K562 (cell line): ENCODE data around the gene CYP21A2. TPM values are rescaled to one million over a fixed set of nuclear protein-coding genes. Genes with fewer than 3 reads are reported as not detected.

Experiments
- ATAC-seq: fragments of 200-7000 bp; cut with Tn5 transposase; 3 replicates; pipeline ENCODE4 v1.9.1; 2020; ENCODE audit warnings: moderate library complexity
- BruUV-seq: library from RNA; stranded (reverse); fragments of 400-500 nt; replicated peaks from 2 replicates; lab custom pipeline; 2021; lab: Mats Ljungman, UMichigan
- CTCF ChIA-PET: fragments of 300-600 bp; formaldehyde crosslinking; extraction: SDS; loops from one replicate; lab custom pipeline; 2021; ENCODE audit warnings: low intra/inter-chr PET ratio; lab: Yijun Ruan, JAX
- POLR2A ChIA-PET: fragments of 300-600, 350-650 bp; sonication (Branson Sonifier 250); formaldehyde crosslinking; extraction: SDS; loops from one replicate; lab custom pipeline; 2021; ENCODE audit warnings: antibody characterized with exemption, inconsistent platforms; lab: Yijun Ruan, JAX
- DNase-seq, 4 experiments: peaks; one replicate each; pipeline versions ENCODE4 v3.0.0 to v3.0.0-alpha.2; 2011 to 2018; ENCODE audit warnings: low spot score in 3 of 4, mixed read lengths in 3 of 4; ENCODE audit errors: extremely low read depth in 1 of 4
- FAIRE-seq: peaks from 2 replicates; lab custom pipeline; 2011; peaks lifted over from hg19 to GRCh38; lab: Jason Lieb, UNC
- H2AFZ ChIP-seq: 2 replicates; pipeline ENCODE4 v1.6.0; 2011; ENCODE audit warnings: low read depth, low read length, control low read depth, inconsistent platforms
- H3K27ac ChIP-seq: fragments of 200-600 bp; 3 replicates; pipeline ENCODE4 v1.8.0; 2011; ENCODE audit warnings: low read depth, mild to moderate bottlenecking, control low read depth, inconsistent platforms, low read length, moderate library complexity, mixed read lengths; ENCODE audit errors: extremely low read depth
- H3K27me3 ChIP-seq, 2 experiments: fragments of 300-600 bp in 1 of 2; 2 replicates in 1 of 2; 3 replicates in 1 of 2; pipeline versions ENCODE4 v1.6.0 to v1.8.0; 2011; ENCODE audit warnings: inconsistent platforms in 2 of 2, low read length in 2 of 2, mild to moderate bottlenecking in 1 of 2, mixed read lengths in 1 of 2, moderate library complexity in 1 of 2; ENCODE audit not compliant: control insufficient read depth in 2 of 2, insufficient read depth in 2 of 2
- H3K36me3 ChIP-seq: fragments of 300-600 bp; 3 replicates; pipeline ENCODE4 v1.8.0; 2011; ENCODE audit warnings: mild to moderate bottlenecking, low read length, inconsistent platforms; ENCODE audit not compliant: control insufficient read depth, insufficient read depth
- H3K4me1 ChIP-seq, 2 experiments: fragments of 200-600 bp in 1 of 2; replicated peaks in 1 of 2; 2 replicates in 1 of 2; 3 replicates in 1 of 2; pipeline versions ENCODE4 v1.5.1 to v1.8.0; 2011; ENCODE audit warnings: inconsistent platforms in 2 of 2, low read length in 2 of 2, mild to moderate bottlenecking in 1 of 2, mixed read lengths in 1 of 2, moderate library complexity in 1 of 2; ENCODE audit not compliant: control insufficient read depth in 2 of 2, insufficient read depth in 2 of 2
- H3K4me2 ChIP-seq: 2 replicates; pipeline ENCODE4 v1.6.1; 2011; ENCODE audit warnings: low read length, control low read depth, inconsistent platforms, mixed read lengths; ENCODE audit not compliant: insufficient read depth
- H3K4me3 ChIP-seq: fragments of 200-600 bp; sonication (generic), shearing (Covaris generic); 2 replicates; pipeline ENCODE4 v1.5.1; 2016; ENCODE audit warnings: control low read depth, inconsistent platforms
- H3K79me2 ChIP-seq: fragments of 200-600 bp; 3 replicates; pipeline ENCODE4 v1.8.0; 2011; ENCODE audit warnings: low read length, inconsistent platforms; ENCODE audit not compliant: control insufficient read depth, insufficient read depth
- H3K9ac ChIP-seq, 2 experiments: 2 replicates each; pipeline versions ENCODE4 v1.6.0 to v1.6.1; 2011; ENCODE audit warnings: low read depth in 2 of 2, low read length in 2 of 2, control low read depth in 1 of 2, inconsistent platforms in 1 of 2, mild to moderate bottlenecking in 1 of 2, mixed read lengths in 1 of 2; ENCODE audit not compliant: insufficient read depth in 1 of 2
- H3K9me1 ChIP-seq: one replicate; pipeline ENCODE4 v1.6.0; 2011; ENCODE audit warnings: inconsistent platforms, mild to moderate bottlenecking, low read length, moderate library complexity; ENCODE audit not compliant: control insufficient read depth, insufficient read depth
- H3K9me3 ChIP-seq: replicated peaks from 2 replicates; pipeline ENCODE4 v1.5.1; 2011; ENCODE audit warnings: low read depth, low read length, inconsistent platforms; ENCODE audit not compliant: control insufficient read depth, insufficient read depth
- H4K20me1 ChIP-seq: replicated peaks from 2 replicates; pipeline ENCODE4 v1.6.1; 2011; ENCODE audit warnings: low read length, inconsistent platforms, mixed read lengths; ENCODE audit not compliant: control insufficient read depth, insufficient read depth
- BCOR ChIP-seq: fragments of 450-650 bp; IDR thresholded peaks from 2 replicates; pipeline ENCODE4 v1.6.1; 2016
- BDP1 ChIP-seq: IDR thresholded peaks from 3 replicates; pipeline ENCODE4 v1.6.1; 2011; ENCODE audit not compliant: insufficient read length, insufficient read depth
- CREB3 ChIP-seq: fragments of 450-650 bp; conservative IDR thresholded peaks from 2 replicates; pipeline ENCODE4 v1.6.1; 2016; ENCODE audit warnings: missing genetic modification characterization, low read depth, mild to moderate bottlenecking, missing compliant biosample characterization, moderate library complexity
- DACH1 ChIP-seq: fragments of 450-650 bp; IDR thresholded peaks from 2 replicates; pipeline ENCODE4 v1.6.1; 2018; ENCODE audit not compliant: partially characterized antibody
- HMBOX1 ChIP-seq: sonication (generic); IDR thresholded peaks from 2 replicates; pipeline ENCODE4 v1.6.1; 2016
- NONO ChIP-seq, 2 experiments: fragments of 200-400 bp in 1 of 2; fragments of 450-650 bp in 1 of 2; formaldehyde crosslinking in 1 of 2; IDR thresholded peaks; 2 replicates each; pipeline ENCODE4 v1.6.1; 2017; ENCODE audit warnings: low read depth in 2 of 2, mild to moderate bottlenecking in 2 of 2, moderate library complexity in 2 of 2, low read length in 1 of 2
- PKNOX1 ChIP-seq: fragments of 450-650 bp; IDR thresholded peaks from 2 replicates; pipeline ENCODE4 v1.6.1; 2016
- SMARCA5 ChIP-seq: fragments of 450-650 bp; IDR thresholded peaks from 2 replicates; pipeline ENCODE4 v1.6.1; 2016
- ZFP36 ChIP-seq: fragments of 150-350 bp; IDR thresholded peaks from 2 replicates; pipeline ENCODE4 v1.6.1; 2018; ENCODE audit warnings: low read length, low read depth; ENCODE audit not compliant: partially characterized antibody
- ZNF217 ChIP-seq: sonication (generic); formaldehyde crosslinking; IDR thresholded peaks from 2 replicates; pipeline ENCODE4 v1.8.0; 2022; ENCODE audit warnings: mild to moderate bottlenecking, missing genetic modification reagents
- WGBS: fragments of 100-300 bp; shearing (Covaris generic); methylation state at CpG from one replicate; pipeline ENCODE4 v1.1.6; 2016; ENCODE audit warnings: low coverage, mixed read lengths; ENCODE audit not compliant: insufficient coverage; ENCODE audit errors: missing lambda C conversion rate; 5-methylcytosine and 5-hydroxymethylcytosine counted together
- in situ Hi-C: fragments of 300-500 bp; cut with MboI; formaldehyde crosslinking; loops from 4 replicates; pipeline ENCODE4 v1.15.0; 2018; ENCODE audit warnings: inconsistent platforms, mixed read lengths
- intact Hi-C: fragments of 100-400 bp; cut with micrococcal nuclease; formaldehyde crosslinking; loops from 2 replicates; pipeline ENCODE4 v1.14.2; 2022
- polyA plus RNA-seq, 8 experiments: library from polyadenylated mRNA; depleted of rRNA in 4 of 8; stranded (reverse) in 5 of 8; unstranded in 3 of 8; fragments of >200 nt; fragmentation: Nextera tagmentation in 2 of 8; fragmentation: Illumina TruSeq in 1 of 8; extraction: Ambion mirVana in 2 of 8; extraction: Trizol in 1 of 8; gene quantifications; 2 replicates each; pipeline versions ENCODE4 v1.2.1 to v1.2.3, GENCODE V29; 2011 to 2014; ENCODE audit warnings: inconsistent platforms in 1 of 8, missing spikeins in 1 of 8
- total RNA-seq, 7 experiments: library from RNA; depleted of rRNA in 6 of 7; stranded (reverse); fragments of >200 nt in 6 of 7; fragmentation: Illumina TruSeq in 2 of 7; extraction: Trizol in 2 of 7; gene quantifications; 2 replicates each; pipeline versions ENCODE4 v1.2.1 to v1.2.3, GENCODE V29; 2011 to 2021; ENCODE audit warnings: low replicate concordance in 1 of 7

Gene CYP21A2
- total and polyA plus RNA-seq, 9 of the 15 experiments (the other 6 are each of a cell fraction or from before 2014, with no cell fraction given): 0.03 to 1.4 (median 0.19) TPM

GRCh38 chr6:32083812-32084768 is 45.9 kb downstream of the CYP21A2 start:
- Histone ChIP-seq H3K4me3 (no peak overlapping the region), H3K9me3 (no peaks in the 10 kb centered on the region), H3K27me3 (peaks cover 8 to 43% of the 10 kb centered on the region in 2 experiments), H3K36me3 (no peaks in the 10 kb centered on the region), H2AFZ (no peak overlapping the region; the same call in 1 of the 2 replicates), H3K4me2 (no peak overlapping the region), H3K4me1 (peaks cover 11 to 41% of the 10 kb centered on the region in 2 experiments), H4K20me1 (peaks cover 4% of the 10 kb centered on the region; the same call in 1 of the 2 replicates), H3K9ac (peak overlapping the region in 1 of 2 experiments; percentile 32; a peak in 2 of 4 replicates), H3K9me1 (no peaks in the 10 kb centered on the region), H3K79me2 (no peaks in the 10 kb centered on the region), H3K27ac (no peak overlapping the region)
- FAIRE-seq: no peak
- intact Hi-C loops (no loop called here), in situ Hi-C loops (no loop called here)
- ChIA-PET CTCF (no interaction called here), POLR2A (interaction anchor here (0.6 to 1.3 kb wide), 5 partner anchors 8 to 1250 kb away, joined by 3 to 5 read pairs (median 3); partner anchors contain the start of genes CLIC1 and GPSM3)
- 13% methylated on average over 22 of the region's 22 CpGs for WGBS
- TF ChIP-seq BCOR: peak; percentile 20; the same call in 1 of the 2 replicates
- no peak for TF ChIP-seq ZNF217 (CRISPR knock-in tag)
- peak; percentile 29; the same call in 1 of the 2 replicates for TF ChIP-seq SMARCA5
- TF ChIP-seq DACH1: no peak
- TF ChIP-seq BDP1: no peak
- TF ChIP-seq ZFP36: peak; percentile 92
- TF ChIP-seq PKNOX1: peak; percentile 74
- peak; percentile 71 for TF ChIP-seq HMBOX1
- TF ChIP-seq NONO (IDR thresholded peaks at IDR 0.05; ENCODE audit: low read depth in 2 of 2, low read length in 1 of 2): no peak
- no peak for TF ChIP-seq CREB3 (tag)
- ATAC-seq: no peak
- no TSS peak for BruUV-seq
- DNase-seq: no peak
